ENCODE data around the gene AKAP6. TPM values are rescaled to one million over a fixed set of nuclear protein-coding genes. Genes with fewer than 3 reads are reported as not detected.
"Not testable (repeated sequence)": the region's sequence is repeated elsewhere in the genome, so short reads cannot be mapped to it uniquely, and the experiment has no call there.

AKAP6 gene
- polyA plus RNA-seq, 1 donor: 67.7 TPM

DNA sequence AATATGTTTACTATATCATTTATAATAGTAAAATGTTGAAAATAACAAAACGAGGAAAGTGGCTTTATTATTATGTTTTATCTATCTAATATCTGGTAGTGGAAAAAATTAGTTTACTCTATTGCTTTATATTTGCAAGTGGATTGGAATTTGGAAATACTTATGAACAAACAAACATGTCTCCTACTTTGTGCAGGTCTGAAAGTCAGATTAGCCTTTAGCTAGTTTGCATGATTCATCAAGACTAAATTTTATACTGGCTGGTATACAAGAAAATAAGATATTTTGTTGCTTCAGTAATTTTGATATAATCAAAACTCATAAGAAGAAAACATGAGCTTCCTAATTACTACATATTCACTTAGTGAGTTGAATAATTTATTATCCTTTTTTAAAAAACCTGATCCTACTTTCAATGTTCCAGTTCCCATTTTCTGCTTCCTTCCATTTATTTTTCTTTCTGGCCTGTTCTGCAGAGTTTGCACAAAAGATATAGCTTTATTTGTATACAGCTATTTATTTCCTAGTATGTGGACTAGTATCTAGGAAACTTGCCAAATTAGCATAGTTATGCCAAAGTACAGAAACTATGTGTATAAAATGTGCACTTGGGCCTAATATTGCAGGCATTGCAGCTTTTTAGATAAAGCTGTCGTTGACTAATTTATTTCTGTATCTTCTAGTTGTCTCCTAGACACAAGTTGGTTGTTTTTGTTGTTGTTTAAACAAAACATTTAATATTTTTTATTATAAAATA is 122.0 kb downstream of the AKAP6 start:
- no peak for DNase-seq

DNA sequence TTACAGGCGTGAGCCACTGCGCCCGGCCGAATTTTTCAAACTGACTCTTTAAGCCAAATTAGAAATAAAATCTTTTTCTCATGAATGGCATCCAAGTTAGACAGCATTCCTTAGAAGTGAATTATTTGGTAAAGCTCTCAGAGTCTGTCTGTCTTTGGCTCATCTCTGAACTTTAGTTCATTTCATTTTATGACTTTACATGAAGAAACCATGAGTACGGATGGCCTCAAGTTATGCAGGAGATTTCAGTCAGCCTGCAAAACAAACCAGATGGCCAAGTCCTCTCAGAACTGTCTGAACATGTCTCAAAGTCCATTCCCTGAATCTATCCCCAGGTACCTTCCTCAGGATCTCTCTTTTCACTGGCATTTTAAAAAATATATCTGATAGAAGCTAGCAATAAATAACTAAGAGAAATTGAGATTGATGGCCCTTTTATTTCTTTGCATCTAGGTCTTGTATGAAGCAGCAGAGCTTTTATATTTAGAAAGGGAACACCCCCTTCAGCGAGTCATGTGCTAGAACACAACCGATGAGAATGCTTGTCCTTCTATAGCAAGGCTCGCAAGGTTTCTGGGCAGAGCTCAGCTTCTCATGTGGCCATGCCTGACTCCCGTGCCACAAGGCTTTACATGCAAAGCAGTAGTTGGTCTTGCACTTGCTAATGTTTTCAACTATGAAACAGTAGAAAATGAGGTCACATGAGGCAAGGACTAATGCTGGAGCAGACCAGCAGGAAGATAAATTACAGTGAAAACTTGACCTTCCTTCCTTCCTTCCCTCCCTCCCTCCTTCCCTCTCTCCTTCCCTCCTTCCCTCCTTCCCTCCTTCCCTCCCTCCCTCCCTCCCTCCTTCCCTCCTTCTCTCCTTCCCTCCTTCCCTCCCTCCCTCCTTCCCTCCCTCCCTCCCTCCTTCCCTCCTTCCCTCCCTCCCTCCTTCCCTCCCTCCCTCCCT is 125.0 kb downstream of the AKAP6 start:
- no peak for DNase-seq

DNA sequence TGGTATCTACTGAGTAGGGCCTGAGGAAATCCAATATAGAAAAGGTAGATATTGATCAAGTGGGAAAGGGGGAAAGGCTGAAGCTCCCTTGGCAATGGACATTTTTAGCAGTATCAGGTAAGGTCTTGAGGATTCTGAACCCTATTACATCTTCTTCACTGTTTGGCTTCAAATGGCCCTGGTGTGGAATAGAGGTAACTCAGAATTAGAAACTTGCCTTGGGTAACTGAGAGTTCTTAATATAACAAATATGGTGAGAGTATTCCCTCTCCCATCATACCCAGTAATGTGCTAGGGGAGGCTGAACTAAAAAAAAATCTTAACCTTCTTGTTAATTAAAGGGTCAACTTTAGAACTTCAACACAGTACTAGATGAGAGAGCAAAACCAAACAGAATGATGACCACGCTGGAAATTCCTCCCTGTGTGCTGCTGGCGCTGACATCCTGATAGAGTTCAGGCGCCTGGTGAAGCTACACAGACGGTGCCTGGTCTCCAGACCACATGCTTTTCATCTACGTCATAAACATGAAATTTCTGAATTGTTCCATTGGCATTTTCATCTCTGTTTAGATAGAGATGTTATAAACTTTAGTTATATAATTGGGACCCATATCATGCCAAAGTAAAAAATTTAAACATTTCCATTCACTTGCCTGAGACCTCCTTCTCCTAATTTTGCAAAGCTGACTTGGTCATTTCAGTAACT is 128.3 kb downstream of the AKAP6 start:
- DNase-seq: no peak

DNA sequence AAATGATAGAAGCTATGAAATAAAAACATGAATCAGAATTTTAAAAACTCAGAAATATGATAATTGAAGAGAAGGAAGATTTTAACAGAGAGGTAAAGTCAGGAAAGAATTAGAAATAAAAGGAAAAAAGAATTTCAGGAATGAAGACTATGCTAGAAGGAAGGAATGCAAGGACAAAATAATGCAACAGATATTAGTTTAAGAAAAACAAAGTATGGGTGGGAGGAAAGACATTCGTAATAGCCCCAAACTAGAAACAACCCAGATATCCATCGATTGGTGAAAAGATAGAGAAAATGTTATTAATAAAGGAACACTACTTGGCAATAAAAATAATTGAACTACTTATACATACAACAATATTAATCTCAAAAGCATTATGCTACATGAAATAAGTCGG is 129.6 kb downstream of the AKAP6 start:
- no peak for DNase-seq

- DNase-seq: no peak
These were observed 131.2 kb downstream of the AKAP6 start for GRCh38 chr14:32460267-32460666.

GRCh38 chr14:32462553-32462952 is 133.5 kb downstream of the AKAP6 start:
- not testable (repeated sequence) for DNase-seq

GRCh38 chr14:32468955-32469354 is 139.9 kb downstream of the AKAP6 start:
- no peak for DNase-seq

DNA sequence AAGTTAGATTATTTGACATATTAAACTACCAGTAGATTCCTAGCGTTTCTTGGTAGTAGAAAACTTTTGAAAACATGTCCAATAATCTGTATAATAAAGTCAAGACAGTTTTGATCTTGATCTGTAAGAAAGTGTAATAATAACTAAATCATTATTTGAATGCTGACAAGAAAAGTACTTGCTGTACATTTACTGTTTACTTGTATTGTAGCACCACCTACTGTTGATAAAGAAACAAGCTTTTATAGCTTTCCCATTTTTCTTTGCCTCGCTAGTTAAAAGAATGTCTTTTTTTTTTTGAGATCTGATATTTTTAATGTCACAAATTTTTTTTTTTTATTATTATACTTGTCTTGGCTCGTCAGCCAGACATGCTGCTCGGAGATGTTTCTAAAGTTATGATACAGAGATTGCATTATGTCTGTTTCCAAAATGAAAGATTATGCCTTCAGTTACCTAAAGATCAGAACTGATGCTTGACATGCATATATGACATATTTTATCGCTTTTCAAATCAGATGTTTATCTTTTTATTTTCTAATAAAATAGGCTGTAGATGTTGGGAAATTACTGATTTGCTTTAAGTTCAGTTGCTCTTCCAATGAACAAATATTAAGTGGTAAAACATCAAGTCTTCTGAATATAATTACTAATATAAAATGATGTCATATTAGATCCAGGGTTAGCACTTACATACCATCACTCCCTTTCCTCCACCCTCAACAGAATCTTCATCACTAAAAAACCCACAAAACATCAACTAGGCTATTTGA is 140.5 kb downstream of the AKAP6 start:
- no peak for DNase-seq

- no peak for DNase-seq
These were observed 141.1 kb downstream of the AKAP6 start for GRCh38 chr14:32470161-32470715.

- no peak for DNase-seq
These were observed 142.1 kb downstream of the AKAP6 start for GRCh38 chr14:32471181-32471580.

- no peak for DNase-seq
These were observed 143.0 kb downstream of the AKAP6 start for GRCh38 chr14:32472076-32472475.

- peak; percentile 69 for DNase-seq
These were observed 143.7 kb downstream of the AKAP6 start for GRCh38 chr14:32472512-32473463.

DNA sequence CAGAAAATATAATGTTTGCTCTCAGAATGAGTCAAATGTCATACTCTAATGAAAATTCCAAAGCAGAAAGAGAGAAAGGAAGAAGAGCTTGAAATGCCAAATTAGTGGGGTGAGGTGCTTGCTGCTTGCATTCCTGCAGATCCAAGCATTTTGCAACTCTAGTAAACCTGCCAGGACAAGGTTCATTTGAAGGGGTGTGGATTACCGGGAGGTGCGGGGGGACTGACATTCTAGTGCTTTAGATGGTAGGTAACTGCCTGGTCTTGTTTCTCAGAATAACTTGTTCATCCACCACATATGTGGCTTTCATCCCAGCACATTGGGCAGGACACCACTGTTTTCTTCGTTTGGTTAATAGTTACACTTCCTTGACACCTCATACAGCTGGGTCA is 144.4 kb downstream of the AKAP6 start:
- peak; percentile 77 for DNase-seq

DNA sequence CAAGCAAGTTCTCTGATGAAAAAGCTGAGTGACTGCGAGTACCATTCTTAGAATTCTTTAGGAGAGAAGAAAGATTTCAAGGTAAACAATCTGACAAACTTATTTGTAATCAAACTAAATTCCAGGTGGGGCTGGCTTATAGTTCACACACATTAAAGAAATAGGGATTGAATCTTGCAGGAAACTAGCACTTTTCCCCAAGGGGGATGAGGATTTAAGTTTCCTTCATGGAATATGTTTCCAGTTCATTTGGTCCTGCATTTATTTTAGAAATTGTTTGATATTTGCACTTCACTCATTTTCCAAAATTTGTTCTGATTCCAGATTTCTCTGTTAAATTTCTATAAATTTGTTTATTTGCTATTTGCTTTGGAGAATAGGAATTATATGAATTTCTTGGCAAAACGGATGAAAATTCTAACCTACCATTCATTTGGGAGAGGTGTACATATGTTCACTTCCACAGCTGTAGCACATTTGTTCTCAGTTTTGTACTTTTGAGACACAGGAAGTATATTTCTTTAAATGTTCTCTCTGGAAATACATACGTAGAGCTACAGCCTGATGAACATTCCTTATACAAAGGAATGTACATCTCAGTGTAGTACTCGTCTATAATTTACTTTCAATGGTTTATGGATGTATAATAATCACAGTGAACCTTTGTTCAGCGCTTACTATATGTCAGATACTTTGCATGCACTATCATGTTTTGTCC is 145.5 kb downstream of the AKAP6 start:
- DNase-seq: no peak

DNA sequence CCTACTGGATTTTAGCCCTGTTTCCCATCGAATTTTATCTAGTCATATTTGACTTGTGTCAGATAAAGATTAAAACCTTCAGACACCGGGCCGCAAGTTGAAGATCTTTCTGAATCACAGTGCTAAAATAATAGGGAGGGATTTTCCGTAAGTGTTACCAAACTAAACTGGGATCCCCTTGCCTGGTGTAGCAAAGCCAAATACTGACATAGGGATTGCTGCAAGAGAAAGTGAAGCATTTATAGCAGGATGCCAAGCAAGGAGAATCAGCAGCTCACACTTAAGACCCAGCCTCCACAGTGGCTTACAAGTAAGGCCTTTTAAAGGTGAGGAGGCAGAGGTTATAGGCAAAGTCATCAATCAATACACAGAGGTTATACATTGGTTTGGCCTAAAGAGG is 147.4 kb downstream of the AKAP6 start:
- DNase-seq: no peak

DNA sequence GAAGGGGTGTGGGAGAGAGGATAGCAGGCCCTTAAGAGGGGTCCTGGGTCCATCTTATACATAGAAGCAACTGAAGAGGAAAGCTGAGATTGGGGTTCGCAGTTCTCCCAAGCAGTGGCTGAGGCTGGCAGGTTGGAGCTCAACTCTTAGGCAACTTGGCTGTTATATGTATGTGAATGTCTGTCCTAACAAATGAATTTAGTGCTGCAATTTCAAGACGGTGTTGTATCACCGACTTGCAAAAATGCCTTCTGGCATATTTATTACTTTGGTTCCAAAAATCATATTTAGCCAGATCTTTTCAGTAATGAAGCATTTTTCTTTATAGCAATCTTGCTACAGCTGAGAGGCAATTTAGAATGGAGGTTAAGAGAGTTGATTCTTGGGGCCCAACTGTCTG is 148.3 kb downstream of the AKAP6 start:
- no peak for DNase-seq

DNA sequence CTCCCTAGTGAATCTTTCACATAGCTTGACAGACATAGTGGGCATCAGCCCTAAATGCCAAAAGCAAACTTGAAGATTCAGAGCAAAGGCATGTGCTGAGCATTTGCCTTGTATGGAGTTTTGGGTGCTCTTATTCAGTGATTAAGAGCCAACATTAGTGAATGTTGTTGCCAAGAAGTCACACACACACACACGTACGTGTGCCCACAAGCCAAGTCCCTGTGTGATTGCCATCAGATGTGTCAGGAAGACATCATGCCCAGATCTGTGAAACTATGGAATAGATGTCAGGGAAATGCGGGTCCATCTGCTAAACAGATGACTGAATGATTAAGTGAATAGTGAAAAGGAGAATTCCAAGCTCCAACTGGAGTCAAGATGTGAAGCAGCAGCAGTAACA is 149.0 kb downstream of the AKAP6 start:
- no peak for DNase-seq

DNA sequence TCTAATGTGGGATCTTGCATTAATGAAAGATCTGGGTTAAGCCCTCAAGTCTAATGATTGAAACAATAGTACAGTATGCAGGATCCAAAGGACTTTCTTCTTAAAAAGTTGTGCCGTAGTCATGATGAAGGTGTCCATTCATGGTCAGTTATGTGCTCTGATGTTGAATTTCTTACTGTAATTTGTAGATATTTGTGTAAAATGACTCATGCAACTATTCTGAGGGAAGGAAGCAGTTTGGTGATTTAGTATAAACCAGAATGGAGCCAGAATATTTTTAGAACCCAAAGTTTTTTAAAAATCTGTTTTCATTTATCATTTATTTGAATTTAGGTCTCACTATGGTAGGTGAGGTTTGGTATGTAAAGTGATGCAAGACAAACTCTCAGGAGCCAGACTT is 151.2 kb downstream of the AKAP6 start:
- DNase-seq: no peak

DNA sequence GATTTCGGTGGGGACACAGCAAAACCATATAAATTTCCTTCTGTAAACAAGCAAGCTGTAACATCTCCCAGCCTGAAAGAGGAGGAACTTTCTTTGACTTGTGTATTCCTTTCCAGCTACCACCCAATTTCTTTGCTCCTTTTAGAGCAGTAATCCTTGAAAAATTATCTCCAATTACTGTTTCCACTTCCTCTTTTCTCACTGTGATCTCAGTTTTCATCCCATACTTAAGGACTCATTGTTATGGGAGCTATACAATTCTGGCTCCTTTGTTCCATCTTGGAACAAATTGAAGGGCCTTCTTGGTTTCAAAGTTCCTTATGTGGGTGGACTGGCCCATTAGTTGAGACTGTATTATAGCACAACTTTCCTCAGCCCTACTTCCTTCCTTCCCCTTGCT is 152.6 kb downstream of the AKAP6 start:
- DNase-seq: no peak

GRCh38 chr14:32491416-32492016 is 162.4 kb downstream of the AKAP6 start:
- no peak for DNase-seq

Data from hindlimb muscle (tissue), 1 donor.